ENCODE results near the gene INSL6.

DNA sequence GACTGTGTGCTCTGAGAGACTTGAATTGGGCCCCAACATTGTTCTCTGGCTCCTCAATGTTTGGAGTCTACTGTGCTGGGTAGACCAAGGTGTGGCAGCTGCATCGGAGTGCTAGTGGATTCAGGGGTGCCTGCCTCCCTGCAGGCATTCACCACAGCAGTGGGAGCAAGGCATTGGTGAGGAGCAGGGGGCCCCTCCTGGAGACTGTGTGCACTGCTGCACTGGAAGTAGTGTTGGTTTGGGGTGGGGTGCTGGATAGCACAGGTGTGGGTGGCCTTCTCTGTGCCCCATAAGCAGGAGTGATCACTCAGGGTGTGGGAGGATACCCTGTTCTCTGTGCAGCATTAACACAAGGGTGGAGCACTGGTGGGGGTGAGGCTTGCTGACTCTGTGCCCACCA is 39.2 kb downstream of the INSL6 start:
- no peak for TF ChIP-seq POLR2A (IDR thresholded peaks at IDR 0.05; ENCODE audit: low read depth, low read length)
- TF ChIP-seq POLR2AphosphoS5 (IDR thresholded peaks at IDR 0.05; ENCODE audit: low read depth, low read length): no peak
